Thyroid gland (tissue), 4 donors: ENCODE results near the gene B9D1. TPM values are rescaled to one million over a fixed set of nuclear protein-coding genes. Genes with fewer than 3 reads are reported as not detected.
A peak's percentile ranks its signal among the peaks of the same experiment; 100 is the strongest.

Experiments
- DNase-seq, 2 donors: peaks; one replicate each; pipeline ENCODE4 v3.0.0-alpha.2; 2019
- H3K27ac ChIP-seq, 3 donors: fragments of 200-600 bp; sonication (generic); 1 replicate in 2 of 3; 2 replicates in 1 of 3; pipeline ENCODE4 v1.5.1; 2016 to 2019; ENCODE audit warnings: mild to moderate bottlenecking in 1 of 3, moderate library complexity in 1 of 3
- H3K27me3 ChIP-seq: fragments of 200-600 bp; sonication (generic); one replicate; pipeline ENCODE4 v1.5.1; 2019
- H3K36me3 ChIP-seq, 2 donors: fragments of 200-600 bp; sonication (generic); one replicate each; pipeline ENCODE4 v1.5.1; 2016 to 2019
- H3K4me1 ChIP-seq, 2 donors: fragments of 200-600 bp; sonication (generic); one replicate each; pipeline ENCODE4 v1.5.1; 2017 to 2019
- H3K4me3 ChIP-seq, 3 donors: fragments of 200-600 bp; sonication (generic); replicated peaks in 1 of 3; 1 replicate in 2 of 3; 2 replicates in 1 of 3; pipeline ENCODE4 v1.5.1; 2016; ENCODE audit warnings: mild to moderate bottlenecking in 1 of 3
- H3K9me3 ChIP-seq: fragments of 200-600 bp; sonication (generic); one replicate; pipeline ENCODE4 v1.5.1; 2017
- POLR2A ChIP-seq, 2 donors: fragments of 450-650 bp; IDR thresholded peaks; one replicate each; pipeline ENCODE4 v1.6.1; 2017; ENCODE audit warnings: antibody characterized with exemption in 2 of 2, mild to moderate bottlenecking in 2 of 2, moderate library complexity in 1 of 2
- WGBS, 2 donors: methylation state at CpG; one replicate each; pipeline ENCODE4 v1.1.5; 2017; 5-methylcytosine and 5-hydroxymethylcytosine counted together
- intact Hi-C: fragments of 100-400 bp; cut with DNase I; formaldehyde crosslinking; loops from one replicate; pipeline ENCODE4 v1.15.1; 2023
- total RNA-seq, 4 donors: library from RNA; depleted of rRNA; stranded (reverse); fragments of >200 nt; gene quantifications; one replicate each; pipeline ENCODE4 v1.2.3, GENCODE V29; 2016
- TF ChIP-seq, protein P1 (sequence below), 6 experiments: fragments of 200-600 bp in 3 of 6; fragments of 450-650 bp in 3 of 6; sonication (generic) in 3 of 6; IDR thresholded peaks; one replicate each; pipeline ENCODE4 v1.5.1; 2016 to 2019; ENCODE audit warnings: antibody characterized with exemption in 6 of 6, mild to moderate bottlenecking in 2 of 6, inconsistent platforms in 1 of 6, moderate library complexity in 1 of 6

B9D1 gene
- total RNA-seq, 4 donors from 2014 or later = 45.0 to 104 (median 90.3) TPM

DNA sequence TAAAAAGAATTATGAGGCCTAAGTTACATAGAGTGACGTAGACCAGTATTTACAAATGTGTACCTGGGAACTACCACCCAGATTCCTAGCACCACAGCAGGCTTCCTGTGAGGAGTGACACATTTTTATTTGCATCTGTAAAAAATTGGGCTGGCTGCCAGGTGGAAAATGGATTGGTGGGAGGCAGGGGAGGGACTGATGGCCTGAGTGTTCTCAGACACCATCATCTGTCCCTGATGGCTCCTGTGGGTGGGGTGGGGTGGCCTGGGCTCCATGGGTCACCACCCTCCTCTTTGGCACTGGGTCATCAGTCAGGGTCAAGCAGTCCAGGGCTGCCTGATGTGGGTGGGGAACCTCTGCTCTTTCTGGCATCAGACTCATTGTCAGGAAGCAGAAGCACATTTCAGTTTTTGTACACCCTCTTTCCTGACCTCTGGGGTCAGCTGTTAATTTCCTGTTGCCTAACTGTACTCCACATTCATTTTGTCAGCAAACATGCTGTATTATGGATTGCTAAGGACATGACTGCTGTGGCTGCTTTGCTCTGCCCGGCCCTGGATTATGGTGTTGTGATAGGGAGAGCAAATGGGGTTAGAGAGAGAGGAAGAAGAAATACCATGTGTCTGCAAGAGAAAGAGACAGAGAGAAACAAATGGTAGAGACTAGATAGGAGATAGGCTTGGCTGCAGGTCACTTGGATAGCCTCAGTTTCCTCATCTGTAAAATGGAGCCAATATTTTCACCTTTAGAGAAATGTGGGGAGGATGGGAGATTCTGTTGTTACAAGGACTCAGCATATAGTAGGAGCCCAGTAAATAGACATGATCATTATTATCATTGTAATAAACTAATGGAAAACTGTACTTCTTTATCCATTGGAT is 36.0 kb upstream of the B9D1 start:
- no peaks in the 10 kb centered on the region for H3K36me3 ChIP-seq
- H3K4me3 ChIP-seq = no peak overlapping the region
- H3K27me3 ChIP-seq = no peaks in the 10 kb centered on the region
- peak overlapping the region in 2 of 3 donors; percentile 57 to 69 for H3K27ac ChIP-seq
- TF ChIP-seq, protein P1, sequence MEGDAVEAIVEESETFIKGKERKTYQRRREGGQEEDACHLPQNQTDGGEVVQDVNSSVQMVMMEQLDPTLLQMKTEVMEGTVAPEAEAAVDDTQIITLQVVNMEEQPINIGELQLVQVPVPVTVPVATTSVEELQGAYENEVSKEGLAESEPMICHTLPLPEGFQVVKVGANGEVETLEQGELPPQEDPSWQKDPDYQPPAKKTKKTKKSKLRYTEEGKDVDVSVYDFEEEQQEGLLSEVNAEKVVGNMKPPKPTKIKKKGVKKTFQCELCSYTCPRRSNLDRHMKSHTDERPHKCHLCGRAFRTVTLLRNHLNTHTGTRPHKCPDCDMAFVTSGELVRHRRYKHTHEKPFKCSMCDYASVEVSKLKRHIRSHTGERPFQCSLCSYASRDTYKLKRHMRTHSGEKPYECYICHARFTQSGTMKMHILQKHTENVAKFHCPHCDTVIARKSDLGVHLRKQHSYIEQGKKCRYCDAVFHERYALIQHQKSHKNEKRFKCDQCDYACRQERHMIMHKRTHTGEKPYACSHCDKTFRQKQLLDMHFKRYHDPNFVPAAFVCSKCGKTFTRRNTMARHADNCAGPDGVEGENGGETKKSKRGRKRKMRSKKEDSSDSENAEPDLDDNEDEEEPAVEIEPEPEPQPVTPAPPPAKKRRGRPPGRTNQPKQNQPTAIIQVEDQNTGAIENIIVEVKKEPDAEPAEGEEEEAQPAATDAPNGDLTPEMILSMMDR (IDR thresholded peaks at IDR 0.05) = no peak
- no peak for TF ChIP-seq POLR2A (IDR thresholded peaks at IDR 0.05)
- WGBS, 2 donors = 74 to 75% methylated on average over 2 of the region's 2 CpGs
- intact Hi-C loops = no loop called here
- peak; percentile 45 for DNase-seq
- no peaks in the 10 kb centered on the region for H3K9me3 ChIP-seq
- H3K4me1 ChIP-seq = peaks cover 15 to 26% of the 10 kb centered on the region in 2 donors

DNA sequence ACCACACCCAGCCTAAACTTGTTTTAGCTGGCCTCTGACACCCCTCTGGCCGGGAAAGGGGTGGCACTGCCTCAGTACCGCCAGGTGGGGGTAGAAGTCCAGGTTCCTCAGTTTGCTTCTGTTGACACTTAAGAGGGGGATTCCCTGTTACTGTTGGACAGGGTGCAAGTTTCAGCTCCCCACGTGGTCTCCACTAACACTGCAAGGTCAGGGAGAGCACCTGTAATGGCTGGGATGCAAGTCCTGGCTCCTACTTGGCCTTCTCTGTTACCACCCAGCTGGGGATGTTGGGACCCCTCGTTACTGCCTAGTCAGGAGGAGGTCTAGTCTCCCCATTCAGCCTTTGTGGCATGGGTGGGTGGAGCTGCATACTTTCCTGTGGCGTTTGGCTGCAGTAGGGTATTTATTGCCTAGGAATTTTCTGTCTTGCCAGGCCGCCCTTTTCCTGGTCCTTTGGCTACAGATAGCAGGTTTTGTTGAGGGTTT is 35.1 kb upstream of the B9D1 start:
- no peak for DNase-seq

DNA sequence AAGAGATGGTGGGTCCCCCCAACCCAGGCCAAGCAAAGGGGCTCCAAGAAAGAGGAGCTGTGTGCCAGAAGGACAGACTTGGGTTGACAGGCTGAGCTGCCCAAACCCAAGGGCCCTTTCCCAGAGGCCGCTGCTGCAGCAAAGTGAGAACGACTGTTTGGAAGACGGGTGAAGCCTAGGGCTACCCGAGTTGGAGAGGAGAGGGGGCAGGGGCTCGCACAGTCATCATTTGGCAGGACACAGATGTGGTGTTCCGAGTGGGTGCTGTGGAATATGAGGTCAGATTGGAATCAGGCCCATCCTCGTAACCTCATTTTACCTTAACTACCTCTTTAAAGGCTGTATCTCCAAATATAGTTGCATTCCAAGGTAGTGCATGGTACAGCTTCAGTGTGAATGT is 29.8 kb upstream of the B9D1 start:
- H3K36me3 ChIP-seq = no peaks in the 10 kb centered on the region
- H3K27ac ChIP-seq = no peak overlapping the region
- peaks cover 8 to 18% of the 10 kb centered on the region in 2 donors for H3K4me1 ChIP-seq
- H3K27me3 ChIP-seq = no peaks in the 10 kb centered on the region
- no peak for DNase-seq
- TF ChIP-seq, protein P1 (IDR thresholded peaks at IDR 0.05) = no peak
- TF ChIP-seq POLR2A (IDR thresholded peaks at IDR 0.05) = no peak
- no peak overlapping the region for H3K4me3 ChIP-seq
- 72 to 81% methylated on average over 7 of the region's 7 CpGs for WGBS, 2 donors
- intact Hi-C loops = no loop called here
- no peaks in the 10 kb centered on the region for H3K9me3 ChIP-seq

More for the DNA sequence above, 35.1 kb upstream of the B9D1 start:
- TF ChIP-seq, protein P1 (IDR thresholded peaks at IDR 0.05) = no peak
- TF ChIP-seq POLR2A (IDR thresholded peaks at IDR 0.05) = no peak
- Histone ChIP-seq H3K27me3 (no peaks in the 10 kb centered on the region), H3K27ac (peak overlapping the region; percentile 3 to 69 (median 57)), H3K9me3 (no peaks in the 10 kb centered on the region), H3K4me3 (no peak overlapping the region), H3K4me1 (peaks cover 15 to 26% of the 10 kb centered on the region in 2 donors), H3K36me3 (no peaks in the 10 kb centered on the region)
- 69 to 86% methylated on average over 6 of the region's 6 CpGs for WGBS, 2 donors
- intact Hi-C loops = no loop called here

DNA sequence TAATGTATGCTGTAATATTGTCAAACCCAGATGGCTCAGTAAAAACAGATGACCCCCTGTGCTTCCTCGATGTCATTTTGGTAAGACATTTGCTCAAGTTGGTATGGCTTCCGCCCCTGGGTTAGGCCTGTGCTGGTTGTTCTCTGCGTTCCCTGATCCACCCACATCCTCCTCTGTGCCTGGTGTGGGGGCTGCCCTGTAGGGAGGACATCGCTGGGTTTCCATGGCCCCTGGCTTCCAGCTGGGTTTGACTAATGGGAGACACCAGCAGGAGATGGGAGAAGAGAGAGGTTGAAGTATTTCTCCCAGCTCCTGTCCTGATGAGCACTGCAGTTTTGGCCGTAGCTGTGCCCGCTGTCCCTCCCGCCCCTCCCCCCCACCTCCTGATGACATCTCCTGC is 28.9 kb upstream of the B9D1 start:
- no peak overlapping the region for H3K27ac ChIP-seq
- intact Hi-C loops = no loop called here
- H3K4me1 ChIP-seq = peaks cover 12 to 24% of the 10 kb centered on the region in 2 donors

More for the DNA sequence above, 28.9 kb upstream of the B9D1 start:
- Histone ChIP-seq H3K27me3 (no peaks in the 10 kb centered on the region), H3K9me3 (no peaks in the 10 kb centered on the region), H3K36me3 (no peaks in the 10 kb centered on the region), H3K4me3 (no peak overlapping the region)
- no peak for DNase-seq
- TF ChIP-seq POLR2A (IDR thresholded peaks at IDR 0.05) = no peak
- TF ChIP-seq, protein P1 (IDR thresholded peaks at IDR 0.05) = no peak
- WGBS, 2 donors = 85 to 95% methylated on average over 4 to 7 of the region's 7 CpGs
